ENCODE data around the gene MKRN2OS.

Gene MKRN2OS

GRCh38 chr3:12512534-12513118 is 32.7 kb downstream of the MKRN2OS start:
- no peak for DNase-seq

DNA sequence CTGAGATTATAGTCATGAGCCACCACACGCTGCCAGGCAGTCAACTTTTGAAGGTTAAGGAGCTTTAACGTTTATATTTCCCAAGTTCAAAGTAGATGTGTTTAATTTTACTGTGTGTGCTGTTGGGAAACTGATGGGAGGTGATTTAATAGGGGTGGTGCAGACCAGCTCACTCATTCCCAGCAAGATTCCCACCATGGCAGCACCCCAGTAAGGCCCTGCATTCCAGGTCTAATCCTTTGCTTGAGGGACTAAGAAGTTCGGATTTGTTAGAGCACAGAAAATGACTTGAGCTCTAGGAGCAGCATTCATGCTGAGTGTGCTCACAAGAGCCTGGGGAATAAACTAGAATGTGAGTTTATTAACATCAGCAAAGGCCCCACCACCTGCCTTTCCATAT is 35.8 kb downstream of the MKRN2OS start:
- DNase-seq, result no peak

GRCh38 chr3:12508291-12508700 is 37.0 kb downstream of the MKRN2OS start:
- DNase-seq, result no peak

DNA sequence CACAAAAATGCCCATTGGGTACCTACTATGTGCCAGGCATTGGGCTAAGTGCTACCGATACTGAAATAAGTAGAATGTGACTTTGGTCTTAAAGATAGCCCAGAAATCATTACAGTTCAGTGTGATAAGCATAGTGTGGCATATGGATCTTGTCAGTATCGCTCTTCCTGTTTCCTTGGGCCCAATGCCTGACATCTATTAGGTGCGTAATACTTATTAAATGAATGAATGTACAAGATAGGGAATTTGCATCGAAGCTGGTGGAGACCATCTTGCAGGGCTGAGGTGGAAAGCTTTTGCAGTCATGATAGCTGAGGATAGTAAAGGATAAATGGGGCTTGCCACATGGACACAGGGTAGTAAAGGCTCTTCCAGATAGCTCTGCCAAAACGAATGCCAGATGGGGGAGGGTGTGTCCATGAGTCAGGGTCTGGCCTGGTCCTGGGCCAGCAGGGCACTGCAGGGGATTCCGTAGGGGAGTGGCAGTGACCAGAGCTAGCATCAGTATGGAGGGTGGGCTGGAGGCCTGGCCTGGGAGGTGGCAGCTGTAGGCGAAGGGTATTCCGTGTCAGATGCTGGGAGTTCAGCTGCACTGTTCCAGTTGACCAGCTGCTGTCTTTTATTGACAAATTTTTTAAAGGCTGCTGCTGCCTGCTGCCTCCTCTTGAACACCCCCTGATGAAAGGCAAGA is 37.6 kb downstream of the MKRN2OS start:
- no peak for DNase-seq

DNA sequence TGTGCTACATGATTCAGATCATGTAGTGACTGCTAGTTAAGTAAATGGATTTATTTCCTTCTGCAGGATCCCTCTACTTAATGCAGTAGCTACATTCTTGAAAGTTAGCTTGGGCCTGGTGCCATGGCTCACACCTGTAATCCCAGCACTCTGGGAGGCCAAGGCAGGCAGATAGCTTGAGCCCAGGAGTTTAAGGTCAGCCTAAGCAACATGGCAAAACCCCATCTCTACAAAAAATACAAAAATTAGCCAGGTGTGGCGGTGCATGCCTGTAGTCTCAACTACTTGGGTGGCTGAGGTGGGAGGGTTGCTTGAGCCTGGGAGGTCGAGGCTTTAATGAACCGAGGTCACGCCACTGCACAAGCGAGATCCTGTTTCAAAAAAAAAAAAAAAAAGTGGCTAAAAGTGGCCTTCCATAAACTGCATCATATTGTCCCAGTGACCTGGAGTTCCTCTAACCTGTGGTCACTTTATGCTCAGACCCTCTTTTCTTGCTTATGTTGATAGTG is 39.0 kb downstream of the MKRN2OS start:
- no peak for DNase-seq

DNA sequence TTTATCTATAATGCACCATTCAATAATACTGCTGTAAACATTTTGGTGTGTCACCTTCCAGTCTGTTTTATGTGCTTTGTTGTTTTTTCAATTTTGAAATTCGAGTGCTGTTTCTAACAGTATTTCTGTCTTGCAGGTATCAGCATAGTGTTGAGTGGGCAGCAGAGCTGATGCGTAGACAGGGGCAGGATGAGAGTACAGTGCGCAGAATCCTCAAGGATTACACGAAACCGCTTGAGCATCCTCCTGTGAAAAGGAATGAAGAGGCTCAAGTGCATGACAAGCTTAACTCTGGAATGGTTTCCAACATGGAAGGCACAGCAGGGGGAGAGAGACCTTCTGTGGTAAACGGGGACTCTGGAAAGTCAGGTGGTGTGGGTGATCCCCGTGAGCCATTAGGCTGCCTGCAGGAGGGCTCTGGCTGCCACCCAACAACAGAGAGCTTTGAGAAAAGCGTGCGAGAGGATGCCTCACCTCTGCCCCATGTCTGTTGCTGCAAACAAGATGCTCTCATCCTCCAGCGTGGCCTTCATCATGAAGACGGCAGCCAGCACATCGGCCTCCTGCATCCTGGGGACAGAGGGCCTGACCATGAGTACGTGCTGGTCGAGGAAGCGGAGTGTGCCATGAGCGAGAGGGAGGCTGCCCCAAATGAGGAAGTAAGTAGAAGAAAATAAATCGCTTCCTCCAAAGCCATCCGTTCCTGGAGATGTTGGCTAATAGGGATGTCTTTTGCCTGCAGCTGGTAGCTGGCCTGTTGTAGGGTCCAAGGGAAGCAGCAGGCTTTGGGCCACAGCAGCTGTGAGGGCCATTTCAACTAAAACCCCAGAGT is 42.0 kb downstream of the MKRN2OS start:
- DNase-seq, result no peak

- DNase-seq, result no peak
Measured at GRCh38 chr3:12501360-12502020, 43.8 kb downstream of the MKRN2OS start.

- no peak for DNase-seq
Measured at GRCh38 chr3:12499474-12499873, 45.8 kb downstream of the MKRN2OS start.

- no peak for DNase-seq
Measured at GRCh38 chr3:12496453-12496761, 48.9 kb downstream of the MKRN2OS start.

- no peak for DNase-seq
Measured at GRCh38 chr3:12495749-12496452, 49.4 kb downstream of the MKRN2OS start.

DNA sequence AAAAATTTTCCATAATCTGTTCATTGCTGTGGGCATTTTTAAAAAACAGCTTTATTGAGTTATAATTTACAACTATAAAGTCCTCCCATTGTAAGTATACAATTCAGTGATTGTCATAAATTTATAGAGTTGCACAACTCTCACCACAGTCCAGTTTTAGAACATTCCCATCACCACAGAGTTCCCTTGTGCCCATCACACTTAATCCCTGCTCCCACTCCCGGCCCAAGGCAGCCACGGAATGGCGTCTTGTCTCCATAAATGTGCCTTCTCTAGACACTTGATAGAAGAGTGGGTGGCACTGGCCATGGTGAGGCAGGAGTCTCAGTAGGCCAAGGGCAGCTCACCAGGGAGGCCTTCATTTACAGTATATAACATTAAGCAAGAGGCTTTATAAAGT is 54.8 kb downstream of the MKRN2OS start:
- no peak for DNase-seq

GRCh38 chr3:12489832-12490231 is 55.5 kb downstream of the MKRN2OS start:
- no peak for DNase-seq
